HT1080 (cell line): ENCODE measurements around the gene TSC22D4. TPM values are rescaled to one million over a fixed set of nuclear protein-coding genes. Genes with fewer than 3 reads are reported as not detected.

Experiments used
- DNase-seq: peaks from one replicate; pipeline ENCODE4 v3.0.0-alpha.2; 2015; ENCODE audit warnings: low read depth
- total RNA-seq: library from RNA; depleted of rRNA; stranded (reverse); fragments of >200 nt; shearing (Covaris generic); gene quantifications from 2 replicates; pipeline ENCODE4 v1.2.3, GENCODE V29; 2014; rRNA removed

Gene TSC22D4
- total RNA-seq, 1 experiment from 2014 or later, result 65.7 TPM

DNA sequence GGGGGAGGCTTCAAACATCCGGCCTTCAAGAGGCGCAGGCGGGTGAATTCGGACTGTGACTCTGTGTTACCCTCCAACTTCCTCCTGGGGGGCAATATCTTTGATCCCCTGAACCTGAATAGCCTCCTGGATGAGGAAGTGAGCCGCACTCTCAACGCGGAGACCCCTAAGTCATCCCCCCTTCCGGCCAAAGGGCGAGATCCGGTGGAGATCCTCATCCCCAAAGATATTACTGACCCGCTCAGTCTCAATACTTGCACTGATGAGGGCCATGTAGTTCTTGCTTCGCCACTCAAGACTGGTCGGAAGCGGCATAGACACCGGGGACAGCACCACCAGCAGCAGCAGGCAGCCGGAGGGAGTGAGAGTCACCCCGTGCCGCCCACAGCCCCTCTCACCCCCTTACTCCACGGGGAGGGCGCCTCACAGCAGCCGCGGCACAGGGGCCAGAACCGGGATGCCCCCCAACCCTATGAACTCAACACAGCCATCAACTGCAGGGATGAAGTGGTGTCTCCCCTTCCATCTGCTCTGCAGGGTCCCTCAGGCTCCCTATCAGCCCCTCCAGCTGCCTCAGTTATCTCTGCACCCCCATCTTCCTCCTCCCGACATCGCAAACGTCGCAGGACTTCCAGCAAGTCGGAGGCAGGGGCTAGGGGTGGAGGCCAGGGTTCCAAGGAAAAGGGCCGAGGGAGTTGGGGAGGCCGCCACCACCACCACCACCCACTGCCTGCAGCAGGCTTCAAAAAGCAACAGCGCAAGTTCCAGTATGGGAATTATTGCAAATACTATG lies 48.3 kb downstream of the TSC22D4 start:
- DNase-seq, result no peak

DNA sequence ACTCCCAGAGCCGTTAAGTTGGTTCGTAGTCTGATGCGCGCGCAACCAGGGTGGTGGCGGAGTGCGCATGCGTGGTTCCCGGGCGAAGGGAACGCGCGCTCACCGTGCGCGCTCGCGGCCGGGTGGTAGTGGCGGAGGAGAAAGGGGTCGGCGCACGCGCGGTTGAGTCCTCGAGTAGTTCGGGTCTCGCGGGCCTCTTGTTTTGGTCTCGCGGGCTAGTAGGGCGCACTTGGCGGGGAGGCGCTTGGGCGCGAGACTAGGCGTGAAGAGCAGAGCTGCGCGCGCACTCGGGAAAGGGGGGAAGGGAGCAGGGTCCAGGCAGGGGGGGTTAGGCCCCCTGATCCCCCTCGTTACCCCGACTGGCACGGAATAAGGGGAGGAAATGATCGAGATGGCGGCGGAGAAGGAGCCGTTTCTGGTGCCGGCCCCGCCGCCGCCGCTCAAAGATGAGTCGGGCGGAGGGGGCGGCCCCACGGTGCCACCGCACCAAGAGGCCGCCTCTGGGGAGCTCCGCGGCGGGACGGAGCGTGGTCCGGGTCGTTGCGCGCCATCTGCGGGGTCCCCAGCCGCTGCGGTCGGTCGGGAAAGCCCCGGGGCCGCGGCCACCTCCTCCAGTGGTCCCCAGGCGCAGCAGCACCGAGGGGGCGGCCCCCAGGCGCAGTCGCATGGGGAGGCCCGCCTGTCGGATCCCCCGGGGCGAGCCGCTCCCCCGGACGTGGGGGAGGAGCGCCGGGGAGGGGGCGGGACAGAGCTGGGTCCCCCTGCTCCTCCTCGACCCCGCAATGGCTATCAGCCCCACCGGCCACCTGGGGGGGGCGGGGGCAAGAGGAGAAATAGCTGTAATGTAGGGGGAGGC lies 49.1 kb downstream of the TSC22D4 start, which contains the start of gene MEPCE:
Gene MEPCE (plus strand): TSS at position 195 of the 856 bp plus-strand sequence. CDS start 188 bp downstream, at position 383.
- peak; percentile 93 for DNase-seq

DNA sequence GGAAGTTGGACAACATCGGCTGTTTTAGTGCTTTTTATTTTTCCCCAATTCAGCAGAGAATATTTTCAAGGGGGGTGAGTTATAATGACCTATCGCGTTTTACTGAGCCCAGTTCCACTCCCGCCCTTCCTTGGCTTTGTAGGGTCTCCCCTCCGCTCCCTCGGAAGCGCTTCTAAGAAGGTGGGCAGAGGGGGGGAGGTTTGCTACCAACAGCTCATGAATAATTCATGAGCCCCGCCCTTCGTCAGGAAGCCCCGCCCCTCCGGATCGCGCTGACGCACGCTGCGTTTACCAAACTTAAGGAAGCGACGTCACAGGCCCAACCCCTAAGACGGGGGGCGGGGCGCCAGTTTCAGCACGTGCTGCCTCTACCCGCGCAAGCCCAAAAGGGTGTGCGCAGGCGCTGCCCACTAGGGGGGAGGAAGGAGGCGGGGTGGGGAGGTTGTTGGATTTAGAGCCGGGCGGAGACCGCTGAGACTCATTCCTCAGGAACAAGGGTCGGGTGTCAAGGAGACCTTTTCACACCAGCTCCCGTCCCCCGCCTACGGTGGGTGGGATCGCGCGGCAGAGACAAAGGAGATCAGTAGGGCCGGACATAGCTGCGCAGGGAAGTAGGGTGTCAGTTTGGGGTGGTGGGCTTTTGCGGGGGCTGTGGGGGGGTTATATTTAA lies 49.9 kb downstream of the TSC22D4 start:
- peak; percentile 99 for DNase-seq

DNA sequence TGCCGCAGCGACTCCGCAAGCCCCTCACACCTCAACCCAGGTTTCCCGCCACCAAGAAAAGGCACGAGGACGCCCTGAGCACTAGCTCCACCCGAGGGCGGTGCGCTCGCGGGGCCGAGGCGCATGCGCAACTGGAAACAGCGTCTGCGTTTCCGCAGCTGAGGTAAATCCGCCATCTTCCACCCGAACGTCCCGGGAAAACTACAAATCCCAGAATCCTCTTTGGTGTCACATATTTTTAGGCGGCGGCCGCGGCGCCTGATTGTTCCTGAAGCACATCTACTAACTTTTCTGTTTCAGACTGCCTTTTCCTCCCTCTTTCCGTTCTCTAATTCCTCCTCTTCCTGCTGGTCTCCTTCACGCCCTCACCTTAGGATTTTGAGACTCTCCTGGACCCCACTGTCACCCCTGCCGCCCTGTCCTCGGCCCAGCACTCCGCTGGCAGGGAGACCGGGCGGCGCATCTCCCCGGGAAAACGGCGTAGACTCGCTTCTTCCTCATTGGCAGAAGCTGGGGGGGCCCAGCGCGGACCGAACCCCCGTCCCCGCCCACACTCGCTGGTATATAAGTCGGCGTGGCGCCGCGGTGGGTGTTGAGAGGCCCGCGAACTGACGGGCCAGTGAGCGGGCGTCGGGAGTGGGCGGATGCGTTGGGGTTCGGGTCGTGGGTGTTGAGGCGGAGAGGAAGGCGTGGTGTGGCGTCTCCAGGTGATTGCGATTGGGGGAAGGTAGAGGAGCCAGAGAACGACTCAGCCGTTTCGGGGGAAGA lies 50.6 kb downstream of the TSC22D4 start, which contains the start of gene ZCWPW1:
Gene ZCWPW1 (minus strand): TSS at position 505 of the 768 bp plus-strand sequence. CDS start 8,054 bp downstream, outside the sequence.
- peak; percentile 95 for DNase-seq

DNA sequence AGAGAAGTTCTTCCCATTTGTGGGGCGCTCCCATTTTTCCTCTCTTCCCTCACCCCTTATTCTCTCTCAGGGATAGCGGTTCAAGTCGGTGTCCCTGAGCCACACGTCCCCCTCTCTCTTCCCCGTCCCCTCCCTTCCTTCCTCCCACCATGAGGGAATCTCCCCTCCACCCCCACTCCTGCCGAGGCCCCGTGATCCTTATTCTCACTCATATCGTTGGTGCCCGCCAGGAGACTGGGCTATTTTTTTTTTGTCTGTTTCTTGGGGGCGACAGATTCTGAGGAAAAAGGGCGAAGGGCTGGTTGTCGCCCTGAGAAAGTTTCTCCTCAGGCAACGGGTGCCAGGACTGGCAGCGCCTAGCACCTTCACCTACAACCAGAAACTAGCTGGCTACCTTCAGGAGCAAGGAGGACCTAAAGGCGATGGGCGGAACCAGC lies 51.2 kb downstream of the TSC22D4 start:
- no peak for DNase-seq

DNA sequence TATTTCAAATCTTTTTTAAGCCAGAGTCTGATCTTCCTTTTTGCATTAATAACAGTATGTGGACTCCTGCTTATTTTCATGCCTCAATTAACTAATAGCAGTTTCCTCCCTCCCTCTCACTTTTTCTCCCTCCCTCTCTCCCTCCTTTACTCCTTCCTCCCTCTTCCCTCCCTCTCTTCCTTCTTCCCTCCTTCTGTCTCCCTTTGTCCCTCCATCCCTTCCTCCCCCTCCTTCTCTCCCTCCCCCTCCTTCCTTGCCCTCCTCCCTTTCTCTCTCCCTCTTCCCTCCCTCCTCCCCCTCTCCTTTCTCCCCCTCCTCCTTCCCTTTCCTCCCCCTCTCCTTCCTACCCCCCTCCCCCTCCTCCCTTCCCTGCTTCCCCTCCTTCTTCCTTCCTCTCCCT lies 52.5 kb downstream of the TSC22D4 start:
- no peak for DNase-seq

DNA sequence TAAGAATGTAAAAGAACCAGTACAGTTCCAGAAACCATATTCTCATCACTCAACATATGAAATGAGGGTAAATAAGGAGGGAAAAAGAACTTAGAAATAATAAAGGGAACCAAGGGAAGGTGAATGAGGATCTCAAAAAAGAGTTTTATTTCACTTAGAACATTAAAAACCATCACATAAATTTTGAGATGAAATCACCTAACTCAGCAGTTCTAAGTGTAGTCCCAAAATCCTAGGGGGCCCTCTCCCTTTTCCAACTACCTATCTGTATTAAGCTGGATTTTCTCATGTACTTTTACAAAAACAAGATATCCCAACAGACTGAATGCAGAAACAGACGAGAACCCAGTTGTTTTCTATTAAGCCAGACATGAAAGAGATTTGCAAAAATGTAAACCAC lies 53.7 kb downstream of the TSC22D4 start:
- no peak for DNase-seq

DNA sequence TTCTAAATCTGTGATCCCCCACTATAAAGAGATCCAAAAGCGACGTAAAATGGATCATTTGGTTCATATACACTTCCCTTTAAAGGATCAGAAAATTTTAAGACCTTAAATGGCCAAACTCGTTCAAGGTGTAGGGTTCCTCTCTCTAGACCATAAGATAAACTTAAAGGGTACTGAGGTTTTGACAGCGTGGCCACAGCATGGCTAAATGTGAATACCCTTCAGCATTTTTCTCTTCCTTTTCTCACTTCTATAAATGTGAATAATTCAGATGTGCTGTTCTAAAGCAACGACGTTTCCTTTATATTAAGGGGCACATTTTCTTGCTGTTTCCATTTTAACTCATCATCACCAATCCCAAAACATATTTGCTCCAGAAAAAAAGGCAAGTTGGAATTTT lies 55.7 kb downstream of the TSC22D4 start:
- no peak for DNase-seq

DNA sequence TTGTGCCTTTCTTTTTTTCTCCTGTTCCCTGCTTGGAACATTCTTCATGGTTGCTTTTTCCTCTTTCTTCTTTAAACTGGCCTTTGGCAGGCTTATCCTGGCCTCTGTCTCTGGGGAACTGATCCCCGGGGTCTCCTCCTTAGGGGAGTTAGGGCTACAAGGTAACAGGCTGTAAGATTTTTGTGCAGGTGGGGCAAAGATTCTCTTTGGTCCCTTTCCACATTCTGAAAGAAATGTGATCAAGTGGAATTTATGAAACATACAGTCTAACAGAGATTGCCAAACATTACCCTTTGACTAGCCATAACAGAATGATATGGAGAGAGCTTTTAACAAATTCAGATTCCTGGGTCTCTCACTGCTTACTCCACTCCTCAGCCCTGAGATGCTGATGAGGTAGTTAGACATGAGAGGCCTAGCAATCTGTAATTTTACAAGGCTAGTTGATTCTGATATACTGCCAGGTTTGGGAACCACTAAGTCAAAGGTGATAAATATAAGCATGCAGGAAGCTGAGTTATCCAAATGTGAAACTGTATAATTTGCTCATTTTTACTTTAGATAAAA lies 59.3 kb downstream of the TSC22D4 start:
- DNase-seq, result no peak

DNA sequence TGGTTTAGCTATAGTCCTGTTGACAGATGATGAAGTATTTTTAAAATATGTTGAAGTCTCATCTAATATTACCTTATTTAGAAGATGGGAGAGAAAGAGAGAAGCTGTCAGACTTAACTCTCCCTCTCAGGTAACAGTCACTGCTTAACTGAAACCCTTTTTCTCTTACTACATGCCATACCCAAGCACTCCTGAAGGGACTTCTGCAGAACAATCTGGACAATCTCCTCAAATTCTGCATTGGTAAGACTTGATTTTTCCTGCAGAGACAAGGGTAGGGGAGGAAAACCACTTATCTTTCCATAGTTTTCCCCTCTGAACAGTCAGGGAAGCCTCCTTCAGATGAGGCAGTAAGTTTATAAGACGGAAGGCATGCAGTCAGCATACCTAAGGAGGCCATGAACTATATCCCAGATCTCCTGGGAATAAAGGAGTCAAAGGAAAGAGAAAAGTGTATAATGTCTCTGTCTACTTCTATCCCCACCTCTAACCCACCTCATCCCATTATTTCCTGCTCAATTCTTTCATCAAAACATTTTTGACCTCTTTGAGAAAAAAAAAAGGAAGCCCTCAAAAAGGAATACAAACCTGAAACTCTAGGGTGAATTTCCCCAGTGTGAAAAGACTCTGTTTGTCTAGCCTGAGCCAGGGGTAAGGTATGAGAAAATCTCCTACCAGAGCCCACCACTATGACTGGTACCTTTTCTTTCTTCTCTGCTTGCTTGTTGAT lies 59.9 kb downstream of the TSC22D4 start:
- DNase-seq, result no peak

Other genes with a start within 250 kb of the TSC22D4 start
- not detected in 2 replicates for gene SPDYE3, start 171.5 kb downstream of the TSC22D4 start, total RNA-seq
- gene PILRB, start 121.1 kb downstream of the TSC22D4 start, total RNA-seq, result 21.5 and 23.4 TPM in 2 replicates
- 0.61 and 1.2 TPM in 2 replicates for gene PILRA, start 105.7 kb downstream of the TSC22D4 start, total RNA-seq
- gene ZCWPW1, start 50.5 kb downstream of the TSC22D4 start, total RNA-seq, result 1.0 and 1.1 TPM in 2 replicates
- gene MEPCE, start 49.4 kb downstream of the TSC22D4 start, total RNA-seq, result 69.7 and 86.6 TPM in 2 replicates
- 47.7 and 64.3 TPM in 2 replicates for gene PPP1R35, start 42.7 kb downstream of the TSC22D4 start, total RNA-seq
- gene SPACDR, start 15.0 kb downstream of the TSC22D4 start, total RNA-seq, result 0.85 TPM in 1 of 2 replicates, not detected in the other
- 0.10 and 0.20 TPM in 2 replicates for gene NYAP1, start 4.7 kb upstream of the TSC22D4 start, total RNA-seq
- 13.5 and 19.9 TPM in 2 replicates for gene AGFG2, start 60.0 kb upstream of the TSC22D4 start, total RNA-seq
- 0.43 and 1.6 TPM in 2 replicates for gene SAP25, start 94.7 kb upstream of the TSC22D4 start, total RNA-seq
- 14.3 and 19.7 TPM in 2 replicates for gene LRCH4, start 106.9 kb upstream of the TSC22D4 start, total RNA-seq
- 0.37 TPM in 1 of 2 replicates, not detected in the other for gene FBXO24, start 107.1 kb upstream of the TSC22D4 start, total RNA-seq
- gene PCOLCE, start 123.1 kb upstream of the TSC22D4 start, total RNA-seq, result 0.73 and 1.5 TPM in 2 replicates
- gene MOSPD3, start 133.3 kb upstream of the TSC22D4 start, total RNA-seq, result 3.6 and 13.0 TPM in 2 replicates
- gene TFR2, start 162.3 kb upstream of the TSC22D4 start, total RNA-seq, result not detected in 2 replicates
- not detected in 2 replicates for gene ACTL6B, start 177.2 kb upstream of the TSC22D4 start, total RNA-seq
- gene GNB2, start 194.5 kb upstream of the TSC22D4 start, total RNA-seq, result 92.6 and 162 TPM in 2 replicates
- gene GIGYF1, start 215.0 kb upstream of the TSC22D4 start, total RNA-seq, result 11.9 and 13.8 TPM in 2 replicates
- 167 and 168 TPM in 2 replicates for gene POP7, start 226.9 kb upstream of the TSC22D4 start, total RNA-seq
- not detected in 2 replicates for gene EPO, start 241.3 kb upstream of the TSC22D4 start, total RNA-seq